ENCODE results near the gene VEZF1.

Gene VEZF1

GRCh38 chr17:57928928-57929327 lies 59.1 kb downstream of the VEZF1 start:
- no peak for TF ChIP-seq CTCF (conservative IDR thresholded peaks at IDR 0.05; ENCODE audit: low read depth, low read length)
- no peak overlapping the region for H3K4me3 ChIP-seq (ENCODE audit: low read depth, low read length)
- no peak for DNase-seq (ENCODE audit: low read depth)

- no peak for TF ChIP-seq CTCF (conservative IDR thresholded peaks at IDR 0.05; ENCODE audit: low read depth, low read length)
- H3K4me3 ChIP-seq (ENCODE audit: low read depth, low read length), result no peak overlapping the region
- DNase-seq (ENCODE audit: low read depth), result peak; percentile 64
Observed at GRCh38 chr17:57927048-57927723, 60.9 kb downstream of the VEZF1 start.

- TF ChIP-seq CTCF (conservative IDR thresholded peaks at IDR 0.05; ENCODE audit: low read depth, low read length), result no peak
- no peak for DNase-seq (ENCODE audit: low read depth)
- no peak overlapping the region for H3K4me3 ChIP-seq (ENCODE audit: low read depth, low read length)
Observed at GRCh38 chr17:57926723-57927047, 61.4 kb downstream of the VEZF1 start.

GRCh38 chr17:57925361-57925990 lies 62.6 kb downstream of the VEZF1 start:
- H3K4me3 ChIP-seq (ENCODE audit: low read depth, low read length), result no peak overlapping the region
- DNase-seq (ENCODE audit: low read depth), result no peak
- TF ChIP-seq CTCF (conservative IDR thresholded peaks at IDR 0.05; ENCODE audit: low read depth, low read length), result no peak

GRCh38 chr17:57924677-57925076 lies 63.4 kb downstream of the VEZF1 start:
- DNase-seq (ENCODE audit: low read depth), result no peak
- TF ChIP-seq CTCF (conservative IDR thresholded peaks at IDR 0.05; ENCODE audit: low read depth, low read length), result no peak
- H3K4me3 ChIP-seq (ENCODE audit: low read depth, low read length), result no peak overlapping the region
